Neural cell (in vitro differentiated cells): ENCODE results near the gene BTBD9. TPM values are rescaled to one million over a fixed set of nuclear protein-coding genes. Genes with fewer than 3 reads are reported as not detected.

Experiments
- H2AFZ ChIP-seq: fragments of 200-600, 300-800 bp; sonication (generic), shearing (Covaris generic); 2 replicates; pipeline ENCODE4 v1.6.0; 2014; ENCODE audit warnings: low read depth, mild to moderate bottlenecking, antibody characterized with exemption, low read length, moderate library complexity
- H3F3A ChIP-seq: fragments of 200-600 bp; shearing (Covaris generic); 2 replicates; pipeline ENCODE4 v1.6.1; 2016; ENCODE audit warnings: mild to moderate bottlenecking, moderate library complexity, mixed read lengths, antibody characterized with exemption, low read length; ENCODE audit not compliant: insufficient read depth, poor library complexity, severe bottlenecking
- H3K27ac ChIP-seq: fragments of 200-600, 300-800 bp; sonication (generic), shearing (Covaris generic); 2 replicates; pipeline ENCODE4 v1.5.1; 2014; ENCODE audit warnings: mild to moderate bottlenecking, low read length, moderate library complexity
- H3K27me3 ChIP-seq: fragments of 300-800, 200-600 bp; sonication (generic), shearing (Covaris generic); 2 replicates; pipeline ENCODE4 v1.6.0; 2014; ENCODE audit warnings: mild to moderate bottlenecking, low read depth, low read length, moderate library complexity; ENCODE audit not compliant: insufficient read depth
- H3K36me3 ChIP-seq: fragments of 300-800, 200-600 bp; sonication (generic), shearing (Covaris generic); 2 replicates; pipeline ENCODE4 v1.5.1; 2014; ENCODE audit warnings: mild to moderate bottlenecking, antibody characterized with exemption, low read length, moderate library complexity; ENCODE audit not compliant: insufficient read depth
- H3K4me2 ChIP-seq: fragments of 300-800, 200-600 bp; sonication (generic), shearing (Covaris generic); 2 replicates; pipeline ENCODE4 v1.6.0; 2014; ENCODE audit warnings: mild to moderate bottlenecking, low read length
- H3K4me3 ChIP-seq: fragments of 300-800, 200-600 bp; sonication (generic), shearing (Covaris generic); 2 replicates; pipeline ENCODE4 v1.5.1; 2014; ENCODE audit warnings: mild to moderate bottlenecking, low read length, moderate library complexity
- H3K79me2 ChIP-seq: fragments of 200-600 bp; shearing (Covaris generic); replicated peaks from 2 replicates; pipeline ENCODE4 v1.6.0; 2014; ENCODE audit warnings: mild to moderate bottlenecking, low read length, moderate library complexity; ENCODE audit not compliant: insufficient read depth
- H3K9ac ChIP-seq: fragments of 300-800, 200-600 bp; sonication (generic), shearing (Covaris generic); 2 replicates; pipeline ENCODE4 v1.6.1; 2016; ENCODE audit warnings: mild to moderate bottlenecking, low read length, mixed read lengths
- H3K9me2 ChIP-seq: fragments of 200-600 bp; shearing (Covaris generic); 2 replicates; pipeline ENCODE4 v1.6.1; 2016; ENCODE audit warnings: mild to moderate bottlenecking, low read length, mixed read lengths; ENCODE audit not compliant: insufficient read depth
- H3K9me3 ChIP-seq: fragments of 200-600, 300-800 bp; sonication (generic), shearing (Covaris generic); 2 replicates; pipeline ENCODE4 v1.6.1; 2016; ENCODE audit warnings: mild to moderate bottlenecking, mixed run types, low read length, moderate library complexity, mixed read lengths
- H4K20me1 ChIP-seq: fragments of 200-600 bp; shearing (Covaris generic); 2 replicates; pipeline ENCODE4 v1.6.1; 2016; ENCODE audit warnings: mild to moderate bottlenecking, mixed run types; ENCODE audit not compliant: insufficient read depth
- MXI1 ChIP-seq: fragments of 450-650 bp; conservative IDR thresholded peaks from 2 replicates; pipeline ENCODE4 v1.6.1; 2014; ENCODE audit warnings: antibody characterized with exemption, mild to moderate bottlenecking; ENCODE audit not compliant: poor library complexity, severe bottlenecking
- SMC3 ChIP-seq: fragments of 450-650 bp; conservative IDR thresholded peaks from 2 replicates; pipeline ENCODE4 v1.6.1; 2014; ENCODE audit warnings: antibody characterized with exemption, mild to moderate bottlenecking, moderate library complexity; ENCODE audit not compliant: poor library complexity
- polyA plus RNA-seq: library from polyadenylated mRNA; depleted of rRNA; stranded (reverse); fragments of >200 nt; gene quantifications from 2 replicates; pipeline ENCODE4 v1.2.3, GENCODE V29; 2014
- TF ChIP-seq, protein P1 (sequence below): IDR thresholded peaks from 2 replicates; pipeline ENCODE4 v1.6.1; 2012; ENCODE audit warnings: borderline replicate concordance
- TF ChIP-seq, protein P2 (sequence below): fragments of 450-650 bp; IDR thresholded peaks from 2 replicates; pipeline ENCODE4 v1.5.1; 2014; ENCODE audit warnings: antibody characterized with exemption, mild to moderate bottlenecking, moderate library complexity; ENCODE audit not compliant: poor library complexity, severe bottlenecking

The BTBD9 gene
- polyA plus RNA-seq, 1 donor from 2014 or later, result 6.2 TPM

- Histone ChIP-seq H2AFZ (no peak overlapping the region), H3K9me3 (no peaks in the 10 kb centered on the region), H3K27me3 (no peaks in the 10 kb centered on the region), H3F3A (no peaks in the 10 kb centered on the region), H3K4me3 (no peak overlapping the region), H3K27ac (no peak overlapping the region), H4K20me1 (no peaks in the 10 kb centered on the region), H3K9me2 (no peaks in the 10 kb centered on the region), H3K4me2 (no peak overlapping the region), H3K36me3 (no peaks in the 10 kb centered on the region), H3K79me2 (no peaks in the 10 kb centered on the region), H3K9ac (no peak overlapping the region)
- no peak for TF ChIP-seq SMC3
Measured at GRCh38 chr6:38161331-38161730, 478.4 kb downstream of the BTBD9 start.

DNA sequence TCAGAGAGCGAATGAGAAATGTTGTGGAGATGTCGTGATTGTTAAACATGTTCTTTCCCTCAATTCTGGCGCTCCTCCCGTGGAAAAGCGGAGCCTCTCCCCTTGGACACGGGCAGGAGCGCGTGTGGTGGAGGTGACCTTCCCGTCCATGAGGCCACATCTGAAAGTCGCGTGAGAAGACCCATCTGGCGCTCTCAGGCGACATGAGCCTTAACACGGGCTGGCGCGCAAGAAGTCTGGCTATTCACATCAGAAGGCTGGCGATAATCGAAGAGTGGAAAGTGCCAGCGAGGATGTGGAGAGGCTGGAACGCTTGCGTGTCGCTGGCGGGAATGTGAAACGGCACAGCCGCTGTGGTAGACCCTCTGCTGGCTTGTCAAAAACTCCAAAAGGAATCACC is 478.9 kb downstream of the BTBD9 start:
- no peaks in the 10 kb centered on the region for H3K9me3 ChIP-seq
- no peaks in the 10 kb centered on the region for H3F3A ChIP-seq
- no peaks in the 10 kb centered on the region for H3K79me2 ChIP-seq
- H3K4me3 ChIP-seq, result no peak overlapping the region
- no peaks in the 10 kb centered on the region for H3K36me3 ChIP-seq
- no peaks in the 10 kb centered on the region for H3K9me2 ChIP-seq
- TF ChIP-seq SMC3 (no peak), MXI1 (no peak)
- TF ChIP-seq, protein P1, sequence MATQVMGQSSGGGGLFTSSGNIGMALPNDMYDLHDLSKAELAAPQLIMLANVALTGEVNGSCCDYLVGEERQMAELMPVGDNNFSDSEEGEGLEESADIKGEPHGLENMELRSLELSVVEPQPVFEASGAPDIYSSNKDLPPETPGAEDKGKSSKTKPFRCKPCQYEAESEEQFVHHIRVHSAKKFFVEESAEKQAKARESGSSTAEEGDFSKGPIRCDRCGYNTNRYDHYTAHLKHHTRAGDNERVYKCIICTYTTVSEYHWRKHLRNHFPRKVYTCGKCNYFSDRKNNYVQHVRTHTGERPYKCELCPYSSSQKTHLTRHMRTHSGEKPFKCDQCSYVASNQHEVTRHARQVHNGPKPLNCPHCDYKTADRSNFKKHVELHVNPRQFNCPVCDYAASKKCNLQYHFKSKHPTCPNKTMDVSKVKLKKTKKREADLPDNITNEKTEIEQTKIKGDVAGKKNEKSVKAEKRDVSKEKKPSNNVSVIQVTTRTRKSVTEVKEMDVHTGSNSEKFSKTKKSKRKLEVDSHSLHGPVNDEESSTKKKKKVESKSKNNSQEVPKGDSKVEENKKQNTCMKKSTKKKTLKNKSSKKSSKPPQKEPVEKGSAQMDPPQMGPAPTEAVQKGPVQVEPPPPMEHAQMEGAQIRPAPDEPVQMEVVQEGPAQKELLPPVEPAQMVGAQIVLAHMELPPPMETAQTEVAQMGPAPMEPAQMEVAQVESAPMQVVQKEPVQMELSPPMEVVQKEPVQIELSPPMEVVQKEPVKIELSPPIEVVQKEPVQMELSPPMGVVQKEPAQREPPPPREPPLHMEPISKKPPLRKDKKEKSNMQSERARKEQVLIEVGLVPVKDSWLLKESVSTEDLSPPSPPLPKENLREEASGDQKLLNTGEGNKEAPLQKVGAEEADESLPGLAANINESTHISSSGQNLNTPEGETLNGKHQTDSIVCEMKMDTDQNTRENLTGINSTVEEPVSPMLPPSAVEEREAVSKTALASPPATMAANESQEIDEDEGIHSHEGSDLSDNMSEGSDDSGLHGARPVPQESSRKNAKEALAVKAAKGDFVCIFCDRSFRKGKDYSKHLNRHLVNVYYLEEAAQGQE, result no peak
- no peak overlapping the region for H3K9ac ChIP-seq
- H2AFZ ChIP-seq, result no peak overlapping the region
- H4K20me1 ChIP-seq, result no peaks in the 10 kb centered on the region
- no peak overlapping the region for H3K27ac ChIP-seq
- no peak overlapping the region for H3K4me2 ChIP-seq
- H3K27me3 ChIP-seq, result no peaks in the 10 kb centered on the region

- Histone ChIP-seq H2AFZ (no peak overlapping the region), H3F3A (no peaks in the 10 kb centered on the region), H3K27me3 (no peaks in the 10 kb centered on the region), H4K20me1 (no peaks in the 10 kb centered on the region), H3K36me3 (no peaks in the 10 kb centered on the region), H3K9ac (no peak overlapping the region), H3K79me2 (no peaks in the 10 kb centered on the region), H3K4me2 (no peak overlapping the region), H3K4me3 (no peak overlapping the region), H3K9me3 (no peaks in the 10 kb centered on the region), H3K27ac (no peak overlapping the region), H3K9me2 (no peaks in the 10 kb centered on the region)
- TF ChIP-seq, protein P1, result no peak
- TF ChIP-seq, protein P2, sequence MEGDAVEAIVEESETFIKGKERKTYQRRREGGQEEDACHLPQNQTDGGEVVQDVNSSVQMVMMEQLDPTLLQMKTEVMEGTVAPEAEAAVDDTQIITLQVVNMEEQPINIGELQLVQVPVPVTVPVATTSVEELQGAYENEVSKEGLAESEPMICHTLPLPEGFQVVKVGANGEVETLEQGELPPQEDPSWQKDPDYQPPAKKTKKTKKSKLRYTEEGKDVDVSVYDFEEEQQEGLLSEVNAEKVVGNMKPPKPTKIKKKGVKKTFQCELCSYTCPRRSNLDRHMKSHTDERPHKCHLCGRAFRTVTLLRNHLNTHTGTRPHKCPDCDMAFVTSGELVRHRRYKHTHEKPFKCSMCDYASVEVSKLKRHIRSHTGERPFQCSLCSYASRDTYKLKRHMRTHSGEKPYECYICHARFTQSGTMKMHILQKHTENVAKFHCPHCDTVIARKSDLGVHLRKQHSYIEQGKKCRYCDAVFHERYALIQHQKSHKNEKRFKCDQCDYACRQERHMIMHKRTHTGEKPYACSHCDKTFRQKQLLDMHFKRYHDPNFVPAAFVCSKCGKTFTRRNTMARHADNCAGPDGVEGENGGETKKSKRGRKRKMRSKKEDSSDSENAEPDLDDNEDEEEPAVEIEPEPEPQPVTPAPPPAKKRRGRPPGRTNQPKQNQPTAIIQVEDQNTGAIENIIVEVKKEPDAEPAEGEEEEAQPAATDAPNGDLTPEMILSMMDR, result no peak
Measured at GRCh38 chr6:38159596-38159995, 480.1 kb downstream of the BTBD9 start.
